Activated CD4-positive, alpha-beta T cell treated with anti-CD3 and anti-CD28 coated beads for 1 hour (primary cell): ENCODE results near the gene OVAAL.

Source experiments
- DNase-seq: peaks from one replicate; pipeline ENCODE4 v3.0.0-alpha.2; 2020

The OVAAL gene

DNA sequence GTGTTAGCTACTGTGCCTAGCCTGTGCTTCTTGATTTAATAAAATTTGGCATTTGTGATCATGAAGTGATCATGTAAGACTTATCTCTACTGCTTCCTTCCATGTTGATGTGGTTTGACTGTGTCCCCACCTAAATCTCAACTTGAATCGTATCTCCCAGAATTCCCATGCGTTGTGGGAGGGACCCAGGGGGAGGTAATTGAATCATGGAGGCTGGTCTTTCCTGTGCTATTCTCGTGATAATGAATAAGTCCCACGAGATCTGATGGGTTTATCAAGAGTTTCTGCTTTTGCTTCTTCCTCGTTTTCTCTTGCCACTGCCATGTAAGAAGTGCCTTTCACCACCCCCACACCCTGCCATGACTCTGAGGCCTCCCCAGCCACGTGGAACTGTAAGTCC is at the start of gene OVAAL:
Gene OVAAL (plus strand): TSS at position 301 of the 400 bp plus-strand sequence.
- DNase-seq, result no peak

GRCh38 chr1:180510882-180511281 is 47.9 kb upstream of the OVAAL start:
- DNase-seq, result no peak

- no peak for DNase-seq
These were observed 45.2 kb upstream of the OVAAL start for GRCh38 chr1:180513531-180513930.

- DNase-seq, result no peak
These were observed 43.4 kb upstream of the OVAAL start for GRCh38 chr1:180515364-180515763.

DNA sequence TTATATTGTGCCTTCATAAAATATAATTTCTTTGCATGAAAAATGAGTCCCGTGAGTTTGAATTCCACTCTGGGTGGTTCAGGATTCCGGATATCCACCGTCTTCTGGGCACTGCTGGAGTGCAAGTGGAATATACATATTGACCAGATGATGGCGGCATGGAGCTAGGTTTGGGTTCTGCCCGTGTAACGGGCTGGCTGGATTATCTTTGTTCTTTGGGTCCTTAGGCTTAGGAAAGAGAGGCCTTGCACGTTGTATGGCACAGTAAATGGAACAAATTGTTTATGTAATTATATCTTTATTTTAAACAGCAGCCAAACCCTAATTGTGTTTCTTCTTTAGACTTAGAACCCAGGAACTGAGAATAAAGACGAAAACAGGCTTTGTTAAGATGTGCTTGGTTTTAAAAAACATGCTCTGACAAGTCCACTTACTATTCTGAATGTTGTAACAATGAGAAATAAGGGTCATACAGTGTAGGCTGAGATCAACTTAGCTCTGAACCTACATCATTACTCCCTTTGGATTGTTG is 42.8 kb upstream of the OVAAL start:
- DNase-seq, result peak; percentile 26

GRCh38 chr1:180519846-180520245 is 38.9 kb upstream of the OVAAL start:
- no peak for DNase-seq

DNA sequence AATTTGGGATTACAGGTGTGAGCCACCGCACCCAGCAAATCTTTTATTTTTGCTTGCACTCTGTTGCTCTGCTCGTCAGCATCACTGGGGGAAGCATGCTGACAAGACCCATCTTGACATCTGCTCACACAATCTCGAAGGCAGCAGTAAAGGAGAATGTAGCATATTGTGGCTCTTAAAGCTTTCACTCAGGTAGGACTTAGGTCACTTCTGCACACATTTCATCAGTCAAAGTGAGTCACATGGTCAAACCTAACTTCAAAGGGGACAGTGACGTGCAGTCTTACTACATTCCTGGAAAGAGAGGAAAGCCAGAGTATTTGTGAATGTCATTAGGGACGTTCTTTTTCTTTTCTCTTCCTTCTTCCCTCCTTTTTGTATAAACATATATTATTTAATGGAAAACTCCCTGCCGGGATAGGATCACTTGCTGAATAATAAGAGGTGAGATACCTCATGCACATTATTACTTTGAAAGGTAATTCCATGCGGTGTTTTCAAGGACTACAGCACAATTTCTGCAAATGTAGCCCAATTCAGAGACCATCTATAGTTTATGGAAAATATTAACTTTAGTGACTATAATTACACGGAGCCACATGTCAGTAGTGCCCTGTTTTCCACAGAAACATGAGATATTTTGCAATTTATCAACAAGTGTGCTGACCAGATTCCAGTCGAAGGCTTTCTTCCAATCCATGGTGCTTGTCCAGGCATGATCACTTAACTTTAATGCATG is 37.1 kb upstream of the OVAAL start:
- no peak for DNase-seq

GRCh38 chr1:180522213-180522515 is 36.6 kb upstream of the OVAAL start:
- no peak for DNase-seq

- no peak for DNase-seq
These were observed 34.4 kb upstream of the OVAAL start for GRCh38 chr1:180524160-180524914.

DNA sequence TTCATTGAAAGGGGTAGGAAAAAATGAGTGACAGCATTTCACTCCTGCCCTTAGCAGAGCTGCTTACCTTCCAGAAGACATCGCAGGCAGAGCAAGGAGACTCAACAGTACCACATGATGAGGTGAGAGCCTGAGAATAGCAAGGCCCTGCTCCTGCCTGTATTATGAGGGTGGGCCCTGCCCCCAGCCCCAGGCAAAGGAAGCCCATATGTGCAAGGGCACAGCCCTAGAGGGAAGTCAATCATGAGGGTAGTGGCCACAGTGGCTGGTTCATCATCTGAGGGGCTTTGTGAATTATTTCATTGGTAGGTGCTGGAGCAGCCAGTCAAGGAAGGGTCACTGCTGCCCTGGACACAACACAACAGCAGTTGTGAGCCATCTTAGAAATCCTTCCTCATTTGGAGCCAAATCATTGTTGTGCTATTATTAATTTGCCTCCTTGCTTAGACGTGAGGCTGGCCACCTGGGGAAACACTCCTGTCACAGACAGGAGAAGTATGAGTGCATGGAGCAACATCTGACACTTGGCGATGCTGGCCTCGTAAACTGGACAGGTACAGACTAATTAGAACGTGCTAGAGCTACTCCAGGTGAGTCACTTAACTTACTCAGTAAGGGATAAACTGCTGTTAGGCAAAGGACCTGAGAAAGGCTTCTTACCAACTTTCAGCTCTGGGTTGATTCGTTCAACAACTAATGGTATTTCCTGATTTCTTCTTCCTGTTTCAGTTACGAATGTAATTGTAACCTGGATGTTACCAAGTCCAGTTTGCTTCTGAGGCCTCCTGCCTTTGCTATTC is 33.6 kb upstream of the OVAAL start:
- DNase-seq, result no peak

- DNase-seq, result no peak
These were observed 33.1 kb upstream of the OVAAL start for GRCh38 chr1:180525715-180526039.

- no peak for DNase-seq
These were observed 31.6 kb upstream of the OVAAL start for GRCh38 chr1:180527101-180527669.

DNA sequence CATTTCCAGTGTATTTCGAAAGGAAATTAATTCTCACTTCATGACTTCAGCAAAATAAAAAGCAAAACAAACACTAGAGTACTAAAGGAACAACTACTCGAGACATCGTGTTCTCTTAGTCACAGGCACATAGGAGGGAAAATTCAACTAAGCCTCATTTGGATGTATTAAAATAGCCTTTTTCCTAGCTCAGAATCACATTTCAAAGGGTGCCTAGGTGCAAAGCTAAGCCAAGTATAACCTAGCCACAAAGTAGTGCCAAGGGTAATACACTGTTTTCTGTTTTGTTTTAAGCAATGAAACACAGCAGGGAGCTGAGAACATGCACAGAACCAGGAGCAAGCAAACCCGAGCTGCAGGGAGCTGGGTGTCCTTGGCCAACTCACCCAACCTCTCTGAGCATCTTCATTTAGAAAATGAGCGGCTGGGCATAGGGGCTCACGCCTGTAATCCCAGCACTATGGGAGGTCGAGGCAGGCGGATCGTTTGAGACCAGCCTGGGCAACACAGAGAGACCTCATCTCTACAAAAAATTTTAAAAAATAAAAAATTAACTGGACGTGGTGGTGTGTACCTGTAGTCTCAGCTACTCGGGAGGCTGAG is 29.8 kb upstream of the OVAAL start:
- no peak for DNase-seq

GRCh38 chr1:180530501-180530900 is 28.3 kb upstream of the OVAAL start:
- no peak for DNase-seq

DNA sequence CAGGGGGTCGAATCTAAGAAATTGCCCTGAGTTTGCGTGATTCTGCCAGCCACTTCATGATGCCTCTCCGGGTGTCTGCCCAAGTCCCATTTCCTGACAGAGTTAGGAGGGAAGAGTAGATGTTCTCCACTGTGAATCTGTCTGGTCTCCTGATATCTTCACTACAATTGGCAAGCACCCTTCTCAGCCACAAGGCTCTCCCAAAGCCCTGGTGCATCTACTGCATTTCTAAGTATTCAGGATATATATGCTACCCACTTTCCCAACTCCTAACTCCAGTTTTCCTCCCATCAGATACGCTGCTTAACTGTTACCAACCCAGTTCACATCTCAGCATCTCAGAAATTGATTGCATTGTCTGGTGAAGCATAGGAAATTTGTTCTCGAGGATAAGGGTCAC is 25.9 kb upstream of the OVAAL start:
- DNase-seq, result no peak

- peak; percentile 31 for DNase-seq
These were observed 25.3 kb upstream of the OVAAL start for GRCh38 chr1:180533266-180533987.

DNA sequence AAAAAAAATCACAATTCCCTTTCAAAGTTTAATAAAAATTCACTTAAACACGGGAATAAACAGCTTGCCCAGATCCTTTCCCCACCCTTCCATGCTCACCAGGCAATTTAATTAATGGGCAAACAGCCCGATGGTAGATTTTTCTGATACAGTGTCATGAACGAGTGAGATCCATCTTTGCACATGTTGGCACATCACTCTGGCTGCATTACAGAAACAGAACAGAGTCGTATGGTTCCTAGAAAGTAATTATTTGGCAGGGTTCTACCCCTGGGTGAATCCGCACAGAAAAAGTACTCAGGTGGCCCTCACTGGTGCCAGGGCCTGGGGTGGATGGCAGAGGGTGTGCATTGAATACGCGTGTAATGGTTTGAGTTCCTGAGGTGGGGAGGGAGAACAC is 24.6 kb upstream of the OVAAL start:
- no peak for DNase-seq

DNA sequence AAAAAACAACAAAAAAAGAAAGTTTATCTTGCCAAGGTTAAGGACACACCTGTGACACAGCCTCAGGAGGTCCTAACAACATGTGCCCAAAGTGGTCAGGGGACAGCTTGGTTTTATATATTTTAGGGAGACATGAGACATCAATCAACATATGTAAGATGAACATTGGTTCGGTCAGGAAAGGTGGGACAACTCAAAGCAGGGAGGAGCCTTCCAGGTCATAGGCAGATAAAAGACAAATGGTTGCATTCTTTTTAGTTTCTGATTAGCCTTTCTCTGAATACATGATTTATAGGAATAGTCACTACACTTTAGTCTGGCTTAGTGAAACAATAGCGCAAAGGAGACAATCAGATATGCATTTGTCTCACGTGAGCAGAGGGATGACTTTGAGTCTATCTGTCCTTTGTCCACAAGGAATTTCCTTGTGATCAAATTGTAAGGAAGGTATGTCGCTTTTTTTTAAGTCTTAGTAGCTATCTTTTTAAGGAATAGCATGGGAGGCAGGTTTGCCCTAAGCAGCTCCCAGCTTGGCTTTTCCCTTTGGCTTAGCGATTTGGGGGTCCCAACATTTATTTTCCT is 23.3 kb upstream of the OVAAL start:
- DNase-seq, result no peak

GRCh38 chr1:180536821-180537372 is 21.9 kb upstream of the OVAAL start:
- DNase-seq, result no peak

GRCh38 chr1:180539136-180539535 is 19.6 kb upstream of the OVAAL start:
- DNase-seq, result no peak
